ENCODE measurements around the gene LRP1B.

- TF ChIP-seq CTCF (IDR thresholded peaks at IDR 0.05), result no peak
- TF ChIP-seq POLR2A (IDR thresholded peaks at IDR 0.05), result no peak
Observed at GRCh38 chr2:142136571-142136970, 5.8 kb upstream of the LRP1B start.

Data from thyroid gland (tissue), 4 donors.